Neural progenitor cell (in vitro differentiated cells): ENCODE results near the gene ANXA2. TPM values are rescaled to one million over a fixed set of nuclear protein-coding genes. Genes with fewer than 3 reads are reported as not detected.

Experiments
- DNase-seq: peaks from one replicate; pipeline ENCODE4 v3.0.0-alpha.2; 2016; ENCODE audit warnings: low spot score
- H2AFZ ChIP-seq: fragments of 200-600 bp; sonication (generic); replicated peaks from 2 replicates; pipeline ENCODE4 v1.6.1; 2016; ENCODE audit warnings: antibody characterized with exemption
- H3F3A ChIP-seq: fragments of 200-600 bp; sonication (generic); 2 replicates; pipeline ENCODE4 v1.6.1; 2016; ENCODE audit warnings: antibody characterized with exemption, low read depth
- H3K27ac ChIP-seq: fragments of 200-600 bp; sonication (generic); 2 replicates; pipeline ENCODE4 v1.5.1; 2016; ENCODE audit warnings: mild to moderate bottlenecking
- H3K27me3 ChIP-seq: fragments of 200-600 bp; sonication (generic); 2 replicates; pipeline ENCODE4 v1.6.1; 2016; ENCODE audit warnings: mild to moderate bottlenecking, moderate library complexity
- H3K36me3 ChIP-seq: fragments of 200-600 bp; sonication (generic); 2 replicates; pipeline ENCODE4 v1.5.1; 2016
- H3K4me1 ChIP-seq: fragments of 200-600 bp; sonication (generic); 2 replicates; pipeline ENCODE4 v1.6.1; 2016; ENCODE audit warnings: mixed run types
- H3K4me2 ChIP-seq: fragments of 200-600 bp; sonication (generic); 2 replicates; pipeline ENCODE4 v1.6.1; 2016
- H3K4me3 ChIP-seq: fragments of 200-600 bp; sonication (generic); 2 replicates; pipeline ENCODE4 v1.5.1; 2016
- H3K79me2 ChIP-seq: fragments of 200-600 bp; sonication (generic); 2 replicates; pipeline ENCODE4 v1.6.1; 2016; ENCODE audit warnings: low read depth
- H3K9ac ChIP-seq: fragments of 200-600 bp; sonication (generic); 2 replicates; pipeline ENCODE4 v1.6.1; 2016
- H3K9me3 ChIP-seq: fragments of 200-600 bp; sonication (generic); 2 replicates; pipeline ENCODE4 v1.5.1; 2016; ENCODE audit warnings: low read depth
- H4K20me1 ChIP-seq: fragments of 200-600 bp; sonication (generic); 2 replicates; pipeline ENCODE4 v1.6.1; 2016; ENCODE audit warnings: low read depth
- H3K27ac Mint-ChIP-seq: 3 replicates; pipeline ENCODE4 v1.8.0; 2021; ENCODE audit warnings: mixed read lengths
- H3K27me3 Mint-ChIP-seq: 2 replicates; pipeline ENCODE4 v1.8.0; 2022; ENCODE audit warnings: low read depth, mild to moderate bottlenecking, inconsistent platforms, moderate library complexity, mixed read lengths; ENCODE audit not compliant: insufficient read depth
- H3K36me3 Mint-ChIP-seq: 3 replicates; pipeline ENCODE4 v1.8.0; 2021; ENCODE audit warnings: mixed read lengths
- H3K4me1 Mint-ChIP-seq: 3 replicates; pipeline ENCODE4 v1.8.0; 2021; ENCODE audit warnings: mixed read lengths
- H3K4me3 Mint-ChIP-seq: 3 replicates; pipeline ENCODE4 v1.8.0; 2021; ENCODE audit warnings: mild to moderate bottlenecking, moderate library complexity, mixed read lengths
- H3K9me3 Mint-ChIP-seq: 3 replicates; pipeline ENCODE4 v1.8.0; 2020; ENCODE audit warnings: mixed read lengths
- EZH2 ChIP-seq: fragments of 200-600 bp; sonication (generic); IDR thresholded peaks from 2 replicates; pipeline ENCODE4 v1.6.1; 2017; ENCODE audit warnings: antibody characterized with exemption, mild to moderate bottlenecking, moderate library complexity
- EZH2phosphoT487 ChIP-seq: fragments of 200-600 bp; sonication (generic); IDR thresholded peaks from 2 replicates; pipeline ENCODE4 v1.6.1; 2017; ENCODE audit warnings: antibody characterized with exemption
- total RNA-seq: library from RNA; depleted of rRNA; stranded (reverse); fragments of >200 nt; gene quantifications from 2 replicates; pipeline ENCODE4 v1.2.3, GENCODE V29; 2015; ENCODE audit warnings: low replicate concordance
- TF ChIP-seq, protein P1 (sequence below): fragments of 200-600 bp; sonication (generic); IDR thresholded peaks from 2 replicates; pipeline ENCODE4 v1.5.1; 2017; ENCODE audit warnings: antibody characterized with exemption, mild to moderate bottlenecking

Gene ANXA2
- total RNA-seq, 1 donor from 2014 or later = 20.1 TPM

DNA sequence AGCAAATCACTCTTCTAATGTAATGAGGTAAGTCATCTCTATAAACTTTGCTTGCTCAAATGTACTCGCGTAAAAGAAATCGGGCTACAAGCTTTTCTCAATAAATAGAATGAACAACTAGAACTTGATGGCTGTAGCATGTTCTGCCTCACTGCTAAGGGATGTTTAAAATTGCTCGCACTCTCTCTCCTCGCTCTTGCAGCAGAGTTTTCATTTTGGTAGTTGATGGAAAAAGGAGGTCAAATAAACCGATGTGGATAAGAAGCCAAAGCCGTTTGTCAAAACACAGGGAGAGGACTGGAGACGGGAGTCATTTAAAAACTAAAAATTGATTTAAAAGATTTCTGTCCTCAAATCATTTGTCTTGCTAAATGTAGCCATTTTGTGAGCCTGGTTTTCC lies 53.3 kb downstream of the ANXA2 start:
- H3K4me1 ChIP-seq = peaks cover 11% of the 10 kb centered on the region
- no peaks in the 10 kb centered on the region for H3K79me2 ChIP-seq
- H3K4me2 ChIP-seq = no peak overlapping the region
- no peak overlapping the region for H3K27ac ChIP-seq
- H3K36me3 ChIP-seq = no peaks in the 10 kb centered on the region
- no peaks in the 10 kb centered on the region for H4K20me1 ChIP-seq
- H3F3A ChIP-seq = no peaks in the 10 kb centered on the region
- H3K9ac ChIP-seq = no peak overlapping the region
- no peak overlapping the region for H3K4me3 ChIP-seq
- Mint-ChIP-seq H3K9me3 (no peaks in the 10 kb centered on the region), H3K4me3 (no peak overlapping the region), H3K27me3 (peaks cover 9% of the 10 kb centered on the region), H3K36me3 (peaks cover 22% of the 10 kb centered on the region), H3K4me1 (peaks cover 10% of the 10 kb centered on the region), H3K27ac (no peak overlapping the region)
- H3K27me3 ChIP-seq = no peaks in the 10 kb centered on the region
- TF ChIP-seq EZH2phosphoT487 (no peak), EZH2 (no peak)
- TF ChIP-seq, protein P1, sequence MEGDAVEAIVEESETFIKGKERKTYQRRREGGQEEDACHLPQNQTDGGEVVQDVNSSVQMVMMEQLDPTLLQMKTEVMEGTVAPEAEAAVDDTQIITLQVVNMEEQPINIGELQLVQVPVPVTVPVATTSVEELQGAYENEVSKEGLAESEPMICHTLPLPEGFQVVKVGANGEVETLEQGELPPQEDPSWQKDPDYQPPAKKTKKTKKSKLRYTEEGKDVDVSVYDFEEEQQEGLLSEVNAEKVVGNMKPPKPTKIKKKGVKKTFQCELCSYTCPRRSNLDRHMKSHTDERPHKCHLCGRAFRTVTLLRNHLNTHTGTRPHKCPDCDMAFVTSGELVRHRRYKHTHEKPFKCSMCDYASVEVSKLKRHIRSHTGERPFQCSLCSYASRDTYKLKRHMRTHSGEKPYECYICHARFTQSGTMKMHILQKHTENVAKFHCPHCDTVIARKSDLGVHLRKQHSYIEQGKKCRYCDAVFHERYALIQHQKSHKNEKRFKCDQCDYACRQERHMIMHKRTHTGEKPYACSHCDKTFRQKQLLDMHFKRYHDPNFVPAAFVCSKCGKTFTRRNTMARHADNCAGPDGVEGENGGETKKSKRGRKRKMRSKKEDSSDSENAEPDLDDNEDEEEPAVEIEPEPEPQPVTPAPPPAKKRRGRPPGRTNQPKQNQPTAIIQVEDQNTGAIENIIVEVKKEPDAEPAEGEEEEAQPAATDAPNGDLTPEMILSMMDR = no peak
- no peaks in the 10 kb centered on the region for H3K9me3 ChIP-seq
- H2AFZ ChIP-seq = no peak overlapping the region
- no peak for DNase-seq

DNA sequence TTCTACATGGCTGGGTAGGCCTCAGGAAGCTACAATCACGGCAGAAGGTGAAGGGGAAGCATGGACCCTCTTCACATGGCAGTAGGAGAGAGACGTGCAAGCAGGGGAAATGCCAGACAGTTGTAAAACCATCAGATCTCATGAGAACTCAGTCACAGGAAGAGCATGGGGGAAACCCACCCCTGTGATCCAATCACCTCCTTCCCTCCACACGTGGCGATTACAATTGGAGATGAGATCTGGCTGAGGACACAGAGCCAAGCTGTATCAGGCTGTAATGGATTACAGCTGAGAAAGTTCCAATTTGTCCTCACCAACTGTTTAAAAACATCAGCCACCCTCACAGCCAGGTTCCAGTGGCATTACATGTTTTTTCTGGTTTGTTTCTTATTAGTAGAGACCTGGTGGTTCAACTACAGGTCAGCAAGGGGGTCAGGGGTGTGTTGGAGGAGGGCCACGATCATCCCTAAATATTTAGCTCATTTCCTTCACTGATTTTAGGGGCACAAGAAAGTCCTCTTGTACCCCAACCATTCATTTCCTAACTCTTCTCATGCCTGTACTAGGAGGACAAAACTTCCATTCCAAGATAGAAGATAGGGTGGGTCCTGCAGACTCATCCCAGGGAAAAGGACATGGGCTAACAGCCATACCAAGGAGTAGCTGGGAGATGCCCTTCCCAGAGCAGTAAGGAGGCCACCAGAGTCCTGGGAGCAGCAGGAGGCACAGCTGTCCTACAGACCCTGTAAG lies 54.4 kb downstream of the ANXA2 start:
- Histone ChIP-seq H2AFZ (peak overlapping the region; percentile 19), H3K4me3 (no peak overlapping the region), H3K79me2 (no peaks in the 10 kb centered on the region), H4K20me1 (no peaks in the 10 kb centered on the region), H3K36me3 (no peaks in the 10 kb centered on the region), H3F3A (no peaks in the 10 kb centered on the region), H3K27ac (no peak overlapping the region), H3K9ac (no peak overlapping the region), H3K4me2 (no peak overlapping the region), H3K27me3 (no peaks in the 10 kb centered on the region), H3K9me3 (no peaks in the 10 kb centered on the region), H3K4me1 (peaks cover 11% of the 10 kb centered on the region)
- Mint-ChIP-seq H3K27me3 (peaks cover 9% of the 10 kb centered on the region), H3K4me3 (no peak overlapping the region), H3K4me1 (peaks cover 8% of the 10 kb centered on the region), H3K27ac (peak overlapping the region; percentile 74), H3K9me3 (no peaks in the 10 kb centered on the region), H3K36me3 (peaks cover 16% of the 10 kb centered on the region)
- no peak for DNase-seq
- TF ChIP-seq, protein P1 = no peak
- TF ChIP-seq EZH2phosphoT487 = no peak
- no peak for TF ChIP-seq EZH2

DNA sequence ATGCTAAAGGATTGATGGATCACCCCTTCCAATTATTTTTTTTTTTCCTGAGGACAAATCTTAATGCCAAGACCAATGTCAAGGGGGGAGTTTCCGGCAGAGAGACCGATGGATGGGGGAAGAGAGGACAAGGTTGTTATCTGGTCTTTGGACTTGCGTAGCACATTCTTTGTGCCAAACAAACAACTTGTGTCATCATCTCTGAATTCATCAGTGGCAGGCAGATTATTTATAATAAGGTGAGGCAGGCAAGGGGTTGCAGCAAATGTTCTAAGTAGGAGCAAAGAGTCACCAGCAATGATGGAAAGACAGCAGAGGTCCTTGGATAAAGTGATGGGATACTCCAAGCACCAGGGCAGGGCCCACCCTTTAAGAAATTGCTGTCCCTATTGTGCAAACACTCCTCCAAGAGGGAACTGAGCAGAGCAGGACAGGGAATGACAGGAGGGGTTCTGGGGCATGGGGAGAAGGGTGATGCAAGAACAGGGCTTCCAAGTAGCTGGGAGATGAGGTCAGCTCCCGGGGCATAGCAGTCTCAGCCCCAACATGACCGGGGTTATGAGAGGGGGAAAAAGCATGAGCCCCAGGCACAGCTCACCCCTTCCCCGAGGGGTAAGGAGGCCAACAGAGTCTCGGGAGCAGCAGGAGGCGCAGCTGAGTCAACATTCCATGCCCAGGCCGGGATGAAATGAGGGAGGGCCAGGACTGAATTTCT lies 57.4 kb downstream of the ANXA2 start:
- H3K27ac ChIP-seq = no peak overlapping the region
- Mint-ChIP-seq H3K9me3 (no peaks in the 10 kb centered on the region), H3K27ac (no peak overlapping the region), H3K4me1 (peaks cover 2% of the 10 kb centered on the region), H3K27me3 (peaks cover 8% of the 10 kb centered on the region), H3K4me3 (no peak overlapping the region), H3K36me3 (peaks cover 3% of the 10 kb centered on the region)
- no peaks in the 10 kb centered on the region for H4K20me1 ChIP-seq
- peaks cover 11% of the 10 kb centered on the region for H3K4me1 ChIP-seq
- no peaks in the 10 kb centered on the region for H3K9me3 ChIP-seq
- H3K27me3 ChIP-seq = no peaks in the 10 kb centered on the region
- TF ChIP-seq EZH2 (no peak), EZH2phosphoT487 (no peak)
- TF ChIP-seq, protein P1 = peak; percentile 8
- no peaks in the 10 kb centered on the region for H3K36me3 ChIP-seq
- no peak overlapping the region for H2AFZ ChIP-seq
- H3F3A ChIP-seq = no peaks in the 10 kb centered on the region
- no peaks in the 10 kb centered on the region for H3K79me2 ChIP-seq
- no peak overlapping the region for H3K4me2 ChIP-seq
- H3K4me3 ChIP-seq = no peak overlapping the region
- no peak overlapping the region for H3K9ac ChIP-seq
- no peak for DNase-seq
